Stimulated activated CD8-positive, alpha-beta memory T cell treated with anti-CD3 and anti-CD28 coated beads, Interleukin-4, amount 100 ng/mL, for 4 hours (primary cell): ENCODE measurements around the gene SPHK1.

Source experiments
- DNase-seq, 2 donors: peaks; one replicate each; pipeline ENCODE4 v3.0.0-alpha.2; 2020; ENCODE audit warnings: low read depth in 2 of 2, low spot score in 1 of 2

The SPHK1 gene

DNA sequence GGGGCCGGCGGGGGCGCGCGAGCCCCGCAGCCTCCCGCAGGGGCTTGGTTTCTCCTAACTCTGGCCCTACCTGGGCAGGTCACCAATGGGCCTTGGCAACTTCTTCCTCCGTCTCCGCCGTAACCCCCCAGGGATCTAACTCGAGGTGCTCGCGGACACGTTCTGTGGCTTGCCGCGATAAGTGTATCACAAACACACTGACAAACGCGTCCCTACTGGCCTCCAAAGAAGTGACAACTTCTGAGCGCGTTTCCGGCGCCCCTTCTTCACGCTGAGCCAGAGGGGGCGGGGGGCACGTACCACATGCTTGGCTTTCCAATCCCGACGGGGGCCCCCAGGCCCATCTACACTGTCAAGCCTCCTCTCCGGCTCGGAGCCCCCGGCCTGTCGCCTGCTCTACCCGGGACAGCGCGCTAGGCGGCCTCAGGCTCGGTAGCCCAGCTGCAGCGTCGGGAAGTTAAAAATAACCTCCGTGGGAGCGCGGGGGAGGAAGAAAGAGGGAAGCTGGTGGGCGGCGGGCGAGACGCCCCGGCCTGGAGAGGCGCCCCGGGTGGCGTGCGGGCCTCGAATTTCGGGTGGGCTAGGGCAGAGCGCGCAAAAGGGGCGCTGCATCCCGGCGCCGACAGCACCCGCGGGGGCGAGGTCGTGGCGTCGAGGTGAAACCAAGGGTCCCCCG is 725 bp upstream of the SPHK1 start:
- DNase-seq: peak in 1 of 2 donors; percentile 18

- DNase-seq: peak in 1 of 2 donors; percentile 27
Measured at GRCh38 chr17:76384987-76385891, 830 bp downstream of the SPHK1 start.

- DNase-seq: peak; percentile 67 to 74
Measured at GRCh38 chr17:76385892-76386786, 1.7 kb downstream of the SPHK1 start.

DNA sequence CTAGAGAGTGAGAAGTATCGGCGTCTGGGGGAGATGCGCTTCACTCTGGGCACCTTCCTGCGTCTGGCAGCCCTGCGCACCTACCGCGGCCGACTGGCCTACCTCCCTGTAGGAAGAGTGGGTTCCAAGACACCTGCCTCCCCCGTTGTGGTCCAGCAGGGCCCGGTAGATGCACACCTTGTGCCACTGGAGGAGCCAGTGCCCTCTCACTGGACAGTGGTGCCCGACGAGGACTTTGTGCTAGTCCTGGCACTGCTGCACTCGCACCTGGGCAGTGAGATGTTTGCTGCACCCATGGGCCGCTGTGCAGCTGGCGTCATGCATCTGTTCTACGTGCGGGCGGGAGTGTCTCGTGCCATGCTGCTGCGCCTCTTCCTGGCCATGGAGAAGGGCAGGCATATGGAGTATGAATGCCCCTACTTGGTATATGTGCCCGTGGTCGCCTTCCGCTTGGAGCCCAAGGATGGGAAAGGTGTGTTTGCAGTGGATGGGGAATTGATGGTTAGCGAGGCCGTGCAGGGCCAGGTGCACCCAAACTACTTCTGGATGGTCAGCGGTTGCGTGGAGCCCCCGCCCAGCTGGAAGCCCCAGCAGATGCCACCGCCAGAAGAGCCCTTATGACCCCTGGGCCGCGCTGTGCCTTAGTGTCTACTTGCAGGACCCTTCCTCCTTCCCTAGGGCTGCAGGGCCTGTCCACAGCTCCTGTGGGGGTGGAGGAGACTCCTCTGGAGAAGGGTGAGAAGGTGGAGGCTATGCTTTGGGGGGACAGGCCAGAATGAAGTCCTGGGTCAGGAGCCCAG is 2.8 kb downstream of the SPHK1 start:
- DNase-seq: no peak

DNA sequence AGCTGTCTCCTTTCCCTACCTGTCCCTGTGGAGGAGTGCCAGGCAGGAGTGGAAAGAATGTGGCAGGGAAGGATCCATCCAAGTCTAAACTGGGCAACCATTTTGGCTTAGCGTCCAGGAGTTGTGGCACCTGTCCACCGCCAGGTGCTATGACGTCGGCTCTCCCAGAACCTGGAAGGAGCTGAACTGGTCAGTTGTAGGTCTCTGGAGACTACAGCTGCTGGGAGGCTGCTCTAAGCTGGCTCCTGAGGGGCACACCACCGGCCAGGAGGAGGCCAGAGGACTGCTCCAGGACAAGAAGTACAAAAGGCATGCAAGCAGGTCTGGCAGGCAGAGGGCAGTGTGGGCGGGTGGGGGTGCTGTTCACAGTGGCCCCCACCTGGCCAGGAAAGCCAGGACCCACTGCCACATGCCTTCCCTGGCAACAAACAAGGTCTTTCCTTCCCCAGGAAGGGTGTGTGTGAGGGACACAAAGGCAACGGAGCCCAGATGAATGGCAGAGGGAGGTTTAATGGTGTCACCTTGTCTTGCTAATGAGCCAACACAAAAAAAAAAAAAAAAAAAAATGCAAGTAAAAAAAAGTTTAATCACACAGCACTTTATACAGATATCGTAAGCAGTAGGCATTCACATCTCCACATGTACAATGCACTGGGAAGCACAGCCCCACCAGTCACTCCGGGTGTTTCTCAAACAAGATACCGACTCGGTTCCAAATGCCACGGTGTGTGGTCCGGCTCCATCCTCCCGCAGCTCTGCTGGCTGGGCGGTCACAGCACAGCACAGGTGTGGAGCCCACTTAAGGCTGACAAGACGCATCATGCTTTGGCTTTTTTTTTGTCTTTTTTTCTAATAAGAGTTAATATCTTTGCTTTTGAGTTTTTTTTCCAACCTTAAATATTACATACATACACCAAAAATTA is 4.8 kb downstream of the SPHK1 start:
- DNase-seq: no peak

DNA sequence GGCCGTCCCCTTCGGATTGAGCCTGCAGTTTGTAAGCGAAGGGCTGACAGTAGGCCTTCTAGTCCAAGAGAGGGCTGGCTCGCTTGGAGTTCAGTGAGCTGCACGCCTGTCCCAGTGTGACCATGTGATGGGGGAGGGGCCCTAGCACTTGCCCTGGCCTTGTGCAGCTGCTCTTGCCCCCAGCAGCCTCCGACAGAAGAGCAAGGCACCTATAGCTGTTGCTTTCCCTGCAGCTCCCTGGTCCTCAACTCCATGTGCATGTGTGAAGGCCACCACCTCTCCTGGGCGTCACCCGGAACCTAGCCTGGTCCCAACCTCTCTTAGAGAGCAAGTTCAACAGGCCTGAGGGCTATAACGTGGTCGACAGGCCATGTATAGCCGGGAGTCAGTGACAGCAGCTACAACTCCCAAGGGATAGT is 5.6 kb downstream of the SPHK1 start:
- no peak for DNase-seq

DNA sequence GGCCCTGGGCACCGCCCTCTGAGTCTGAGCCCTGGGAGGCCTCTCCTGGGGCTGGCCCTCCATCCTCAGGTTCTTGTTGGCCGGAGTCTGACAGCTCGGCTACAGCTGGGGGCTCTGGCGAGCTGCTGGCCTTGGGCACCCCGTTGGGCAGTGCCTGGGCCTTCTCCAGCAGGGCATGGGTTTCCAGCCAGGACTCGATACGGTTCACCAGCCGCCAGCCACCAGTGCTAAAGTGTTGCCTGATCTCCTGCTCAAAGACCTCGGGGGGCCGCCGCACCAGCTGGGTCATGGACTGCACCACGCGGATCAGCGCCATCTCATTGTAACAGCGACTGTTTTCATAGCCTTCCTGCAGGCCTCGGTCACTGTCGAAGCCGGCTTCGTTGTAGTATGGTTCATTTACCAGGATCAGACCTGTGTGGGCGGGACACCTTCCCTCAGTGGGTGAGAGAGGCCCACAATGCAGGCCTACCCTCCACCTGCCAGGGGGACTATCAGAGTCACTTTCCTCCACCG is 6.8 kb downstream of the SPHK1 start:
- DNase-seq: no peak

- no peak for DNase-seq
Measured at GRCh38 chr17:76394166-76394565, 9.8 kb downstream of the SPHK1 start.

DNA sequence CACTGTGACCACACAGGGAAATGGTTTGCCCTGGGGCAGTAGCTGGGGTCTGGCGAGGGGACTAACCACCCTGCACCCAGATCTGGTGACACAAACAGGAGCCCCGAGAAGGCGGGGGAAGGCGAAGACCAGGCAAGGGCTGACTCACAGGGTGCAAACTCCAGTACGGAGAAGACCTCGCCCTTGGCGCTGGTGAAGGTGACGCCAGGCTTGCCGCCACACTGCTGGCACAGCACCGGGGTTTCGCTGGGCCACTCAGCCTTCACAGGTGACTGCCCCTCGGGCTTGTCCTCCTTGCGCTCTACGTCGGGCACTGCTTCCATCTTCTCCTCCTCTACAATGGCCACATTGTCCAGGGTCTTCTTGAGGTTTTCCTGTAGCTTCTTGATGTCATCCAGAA is 11.6 kb downstream of the SPHK1 start:
- DNase-seq: no peak

GRCh38 chr17:76397184-76397583 is 12.8 kb downstream of the SPHK1 start:
- DNase-seq: no peak

- DNase-seq: peak; percentile 59 to 90
Measured at GRCh38 chr17:76397687-76398522, 13.5 kb downstream of the SPHK1 start.

DNA sequence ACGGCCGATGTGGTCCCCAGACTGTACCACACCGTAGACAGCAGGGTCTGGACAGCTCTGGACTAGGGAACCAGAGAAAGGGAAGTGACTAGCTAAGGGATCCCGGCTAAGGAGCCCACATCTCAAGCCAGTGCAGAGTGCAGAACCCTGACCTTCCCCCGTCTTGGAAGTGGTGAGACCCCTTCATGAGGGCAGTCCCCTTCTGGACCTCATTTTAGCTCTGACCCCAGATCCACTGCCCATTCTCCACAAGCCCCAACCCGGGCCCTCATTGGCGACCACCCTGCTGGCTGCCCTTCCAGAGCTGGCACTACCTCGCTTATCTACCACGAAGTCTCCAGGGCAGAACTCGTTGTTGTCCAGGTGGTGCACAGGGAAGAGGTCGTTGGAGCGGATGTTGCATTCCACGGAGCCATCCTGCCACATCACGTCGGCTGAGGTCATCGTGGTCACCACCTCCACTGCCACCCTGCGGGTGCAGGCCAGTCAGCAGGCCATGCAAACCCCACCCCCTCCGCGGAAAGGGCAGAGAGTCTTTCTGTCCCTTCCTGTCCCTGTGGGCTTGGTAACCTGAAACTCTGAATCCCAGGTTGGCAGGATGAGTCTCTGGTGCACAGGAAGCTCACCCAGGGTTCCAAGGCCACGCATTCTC is 14.2 kb downstream of the SPHK1 start:
- no peak for DNase-seq

DNA sequence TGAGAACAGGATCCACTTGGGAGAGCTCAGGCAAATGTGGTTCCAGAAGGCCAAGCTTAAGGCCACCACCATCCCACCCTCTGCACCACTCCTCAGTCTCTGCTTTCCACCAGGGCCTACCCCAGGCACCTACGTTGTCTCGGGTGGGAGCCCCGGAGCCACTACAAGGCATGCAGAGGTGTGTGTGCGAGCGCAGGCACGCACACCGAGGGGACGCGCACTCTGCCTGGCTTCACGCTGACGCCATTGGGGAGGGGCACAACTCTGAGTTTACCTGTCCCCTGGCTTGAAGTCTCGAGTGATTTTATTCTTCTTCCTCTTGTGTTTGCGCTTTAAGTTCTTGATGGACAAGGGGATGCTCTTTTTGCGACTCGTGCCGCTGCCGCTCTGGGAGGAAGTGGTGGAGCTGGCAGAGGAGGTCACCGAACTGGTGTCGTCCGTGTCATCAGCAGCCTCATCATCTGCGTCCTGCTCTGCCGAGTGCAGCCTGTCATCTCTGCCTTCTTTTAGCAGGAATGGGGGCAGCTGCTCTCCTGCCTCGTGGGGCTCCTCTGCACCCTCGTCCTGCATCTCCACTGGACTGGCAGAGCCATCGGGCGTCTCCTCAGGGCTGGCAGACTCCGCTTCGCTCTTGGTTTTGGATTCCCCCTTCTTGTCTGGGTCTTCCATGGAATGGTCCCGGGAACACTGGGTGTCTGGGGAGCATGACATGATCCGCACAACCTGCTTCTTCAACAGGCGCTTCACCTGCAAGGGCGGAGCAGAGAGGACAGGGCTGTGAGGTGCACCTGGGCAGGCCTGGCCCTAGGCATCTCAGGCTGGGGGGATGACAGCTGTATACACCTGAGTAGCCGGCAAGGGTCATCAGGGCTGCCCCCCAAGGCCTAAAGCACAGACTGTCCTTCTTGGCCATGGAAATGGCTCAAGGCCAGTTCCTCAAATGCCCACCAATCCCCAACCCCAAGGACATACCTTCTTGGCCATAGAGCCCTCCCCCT is 15.1 kb downstream of the SPHK1 start:
- no peak for DNase-seq

DNA sequence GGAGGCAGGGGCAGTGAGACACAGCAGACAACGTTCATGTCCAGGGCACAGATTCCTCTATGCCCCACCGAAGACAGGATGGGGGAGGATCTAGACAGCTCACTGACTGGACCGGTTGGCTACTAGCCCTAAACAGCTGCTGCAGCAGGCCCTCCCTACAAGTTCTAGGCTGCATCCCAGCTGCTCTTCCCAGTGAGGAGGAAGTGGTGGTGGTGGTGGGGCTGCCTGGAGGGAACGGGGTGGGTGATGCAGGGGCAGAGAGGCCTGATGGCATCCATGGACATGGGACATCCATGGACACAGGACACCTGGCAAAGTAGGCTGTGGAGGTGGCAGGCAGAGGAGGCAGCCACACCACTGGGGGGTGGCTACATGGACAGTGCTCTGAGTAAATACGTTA is 18.3 kb downstream of the SPHK1 start:
- DNase-seq: no peak

DNA sequence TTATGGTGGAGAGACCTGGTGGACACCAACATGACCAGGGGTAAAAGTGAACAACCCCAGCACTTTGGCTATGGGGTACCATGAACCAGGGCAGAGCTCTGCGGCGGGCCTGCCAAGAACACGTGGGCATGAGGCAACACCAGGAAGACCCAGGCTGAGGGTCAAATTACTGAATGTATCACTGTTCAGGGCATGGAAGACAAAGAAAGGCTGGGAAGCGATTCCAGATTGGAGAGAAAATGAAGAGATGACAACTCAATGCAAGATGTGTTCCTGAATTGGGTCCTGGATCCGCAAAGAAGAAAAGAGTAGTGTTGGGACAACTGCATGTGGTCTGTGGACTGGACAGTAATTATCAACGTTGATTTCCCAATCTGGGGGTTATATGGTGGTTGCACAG is 19.8 kb downstream of the SPHK1 start:
- DNase-seq: no peak

GRCh38 chr17:76404976-76405563 is 20.7 kb downstream of the SPHK1 start:
- DNase-seq: no peak
